A673 (cell line): ENCODE measurements around the gene SUPT3H.

Experiments
- EZH2 ChIP-seq: fragments of 200-600 bp; sonication (generic); IDR thresholded peaks from 2 replicates; pipeline ENCODE4 v1.6.1; 2017; ENCODE audit warnings: borderline replicate concordance, low read depth, mild to moderate bottlenecking, mixed read lengths, antibody characterized with exemption, low read length; ENCODE audit not compliant: poor library complexity, severe bottlenecking
- TF ChIP-seq, protein P1 (sequence below): fragments of 300-800, 200-600 bp; sonication (generic); conservative IDR thresholded peaks from 2 replicates; pipeline ENCODE4 v1.5.1; 2017; ENCODE audit warnings: low read depth, mild to moderate bottlenecking, antibody characterized with exemption, low read length, moderate library complexity, mixed read lengths

DNA sequence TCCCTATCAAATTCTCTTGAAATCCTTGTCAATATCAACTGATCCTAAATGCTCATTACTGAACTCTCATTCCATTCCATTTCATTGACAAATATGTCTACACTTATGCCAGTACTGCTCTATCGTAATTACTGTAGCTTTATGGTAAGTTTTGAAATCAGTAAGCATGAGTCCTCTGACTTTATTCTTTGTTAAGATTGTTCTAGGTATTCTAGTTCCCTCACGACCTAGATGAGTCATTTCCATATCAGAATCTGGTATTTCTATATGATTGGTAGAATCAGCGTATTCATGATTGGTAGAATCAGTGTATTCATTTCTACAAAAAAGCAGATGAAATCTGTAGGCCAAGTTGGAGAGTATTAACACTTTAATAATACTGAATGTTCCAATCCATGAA is 368.2 kb downstream of the SUPT3H start:
- TF ChIP-seq, protein P1, sequence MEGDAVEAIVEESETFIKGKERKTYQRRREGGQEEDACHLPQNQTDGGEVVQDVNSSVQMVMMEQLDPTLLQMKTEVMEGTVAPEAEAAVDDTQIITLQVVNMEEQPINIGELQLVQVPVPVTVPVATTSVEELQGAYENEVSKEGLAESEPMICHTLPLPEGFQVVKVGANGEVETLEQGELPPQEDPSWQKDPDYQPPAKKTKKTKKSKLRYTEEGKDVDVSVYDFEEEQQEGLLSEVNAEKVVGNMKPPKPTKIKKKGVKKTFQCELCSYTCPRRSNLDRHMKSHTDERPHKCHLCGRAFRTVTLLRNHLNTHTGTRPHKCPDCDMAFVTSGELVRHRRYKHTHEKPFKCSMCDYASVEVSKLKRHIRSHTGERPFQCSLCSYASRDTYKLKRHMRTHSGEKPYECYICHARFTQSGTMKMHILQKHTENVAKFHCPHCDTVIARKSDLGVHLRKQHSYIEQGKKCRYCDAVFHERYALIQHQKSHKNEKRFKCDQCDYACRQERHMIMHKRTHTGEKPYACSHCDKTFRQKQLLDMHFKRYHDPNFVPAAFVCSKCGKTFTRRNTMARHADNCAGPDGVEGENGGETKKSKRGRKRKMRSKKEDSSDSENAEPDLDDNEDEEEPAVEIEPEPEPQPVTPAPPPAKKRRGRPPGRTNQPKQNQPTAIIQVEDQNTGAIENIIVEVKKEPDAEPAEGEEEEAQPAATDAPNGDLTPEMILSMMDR, result no peak
- TF ChIP-seq EZH2, result no peak
